Dermis blood vessel endothelial cell (primary cell): ENCODE data around the gene PREB. TPM values are rescaled to one million over a fixed set of nuclear protein-coding genes. Genes with fewer than 3 reads are reported as not detected.

Experiments
- DNase-seq: peaks from one replicate; pipeline ENCODE4 v3.0.0; 2010
- total RNA-seq: library from RNA; depleted of rRNA; stranded (reverse); fragments of >200 nt; gene quantifications from 2 replicates; pipeline ENCODE4 v1.2.3, GENCODE V29; 2014

PREB gene
- total RNA-seq, 1 donor from 2014 or later: 46.8 TPM

- DNase-seq: no peak
Observed at GRCh38 chr2:27152796-27153464, 18.5 kb upstream of the PREB start.

- DNase-seq: no peak
Observed at GRCh38 chr2:27152102-27152795, 17.8 kb upstream of the PREB start.

DNA sequence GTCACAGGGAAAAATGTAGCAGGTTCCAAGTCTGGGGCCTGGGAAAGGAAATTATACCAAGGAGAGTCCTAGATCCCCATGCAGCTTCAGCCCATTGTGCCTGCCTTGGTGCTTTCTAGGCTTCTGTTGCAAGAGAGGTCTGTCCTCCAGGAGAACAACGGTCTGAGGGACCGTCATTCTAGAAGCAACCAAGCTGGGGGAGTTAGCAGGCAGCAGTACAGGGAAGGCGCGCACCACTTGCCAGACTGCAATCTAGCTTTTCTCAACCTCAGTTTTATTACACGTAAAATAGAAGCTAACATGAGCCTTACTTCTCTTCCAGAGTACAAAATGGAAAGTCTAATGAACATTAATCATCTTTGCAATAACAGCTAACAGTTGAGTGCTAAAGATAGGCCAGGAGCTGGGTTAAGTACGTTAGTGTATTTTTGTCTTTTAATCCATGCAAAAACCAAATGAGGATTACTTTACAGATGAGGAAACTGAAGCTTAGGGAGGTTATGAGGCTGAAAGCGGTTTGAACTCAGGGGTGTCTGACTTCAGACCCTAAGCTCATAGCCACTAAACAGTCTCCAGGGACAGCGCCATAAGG is 16.3 kb upstream of the PREB start:
- DNase-seq: no peak

DNA sequence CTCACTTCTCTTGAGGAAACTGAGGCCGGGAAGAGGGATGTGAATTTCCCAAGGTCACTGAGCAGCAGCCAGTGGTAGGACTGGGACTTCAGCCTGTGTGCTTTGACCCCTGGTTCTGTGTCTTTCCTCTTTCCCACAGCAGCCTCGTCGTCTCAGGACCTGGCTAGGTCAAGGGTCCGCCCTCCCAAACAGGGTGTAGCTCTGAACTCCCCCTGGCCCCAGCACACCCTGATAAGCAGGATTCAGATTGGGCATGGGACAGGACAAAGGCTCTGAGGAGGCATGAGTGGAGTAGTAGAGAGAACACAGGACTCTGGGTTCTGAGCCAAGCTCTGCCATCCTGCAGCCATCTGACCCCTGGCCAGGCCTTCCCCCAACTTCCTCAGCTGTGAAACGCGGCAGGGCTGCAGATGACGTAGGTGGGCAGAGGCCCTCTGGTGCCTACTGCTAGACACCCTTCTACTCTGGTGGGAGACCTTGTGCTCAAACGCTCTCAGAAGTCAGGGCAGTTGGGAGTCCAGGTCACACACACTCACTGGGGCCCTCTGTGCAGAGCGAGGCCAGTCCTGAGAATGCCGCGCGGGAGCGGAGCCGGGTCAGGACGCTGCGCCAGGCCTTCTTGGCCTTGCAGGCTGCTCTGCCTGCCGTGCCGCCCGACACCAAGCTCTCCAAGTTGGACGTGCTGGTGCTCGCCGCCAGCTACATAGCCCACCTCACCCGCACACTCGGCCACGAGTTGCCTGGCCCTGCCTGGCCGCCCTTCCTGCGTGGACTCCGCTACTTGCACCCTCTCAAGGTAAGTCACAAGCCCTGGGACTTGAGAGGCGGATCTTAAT is 15.4 kb upstream of the PREB start:
- DNase-seq: no peak

GRCh38 chr2:27148801-27149439 is 14.5 kb upstream of the PREB start, which contains the start of gene TCF23:
TCF23 (plus strand) TSS chr2:27149004; CDS start chr2:27149134, 130 bp downstream.
- DNase-seq: no peak

DNA sequence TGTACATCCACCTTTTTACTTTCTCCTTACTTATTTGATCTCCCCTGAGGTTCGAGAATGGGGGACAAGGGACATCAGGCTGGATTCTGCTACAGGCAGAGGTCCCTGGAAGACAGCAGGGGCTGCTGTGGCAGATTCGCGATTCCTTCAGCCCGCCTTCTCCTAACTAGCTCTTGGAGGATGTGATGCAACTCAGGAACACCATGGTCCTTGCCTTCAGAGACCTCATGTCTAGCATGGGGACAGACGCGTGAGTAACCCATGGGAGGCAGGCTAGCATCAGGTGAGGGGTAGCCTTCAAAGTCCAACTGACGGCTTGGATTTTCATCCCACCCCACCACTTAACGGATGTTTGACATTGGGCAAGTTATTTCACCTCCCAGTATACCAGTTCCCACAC is 13.5 kb upstream of the PREB start:
- no peak for DNase-seq

DNA sequence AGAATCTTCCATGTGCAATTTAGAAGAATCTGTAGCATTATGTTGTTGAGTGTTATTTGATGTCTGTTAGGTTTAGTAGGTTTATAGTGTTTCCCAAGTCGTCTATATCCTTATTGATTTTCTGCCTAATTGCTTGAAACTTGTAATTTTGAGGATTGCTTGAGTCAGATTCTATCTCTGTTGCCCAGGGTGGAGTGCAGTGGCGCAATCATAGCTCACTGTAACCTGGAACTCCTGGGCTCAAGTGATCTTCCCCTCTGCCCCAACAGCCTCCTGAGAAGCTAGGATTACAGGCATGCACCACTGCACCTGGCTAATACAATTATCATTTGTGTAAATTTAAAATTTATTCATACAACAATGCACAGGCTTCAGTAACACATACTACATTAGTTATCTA is 11.2 kb upstream of the PREB start:
- no peak for DNase-seq

DNA sequence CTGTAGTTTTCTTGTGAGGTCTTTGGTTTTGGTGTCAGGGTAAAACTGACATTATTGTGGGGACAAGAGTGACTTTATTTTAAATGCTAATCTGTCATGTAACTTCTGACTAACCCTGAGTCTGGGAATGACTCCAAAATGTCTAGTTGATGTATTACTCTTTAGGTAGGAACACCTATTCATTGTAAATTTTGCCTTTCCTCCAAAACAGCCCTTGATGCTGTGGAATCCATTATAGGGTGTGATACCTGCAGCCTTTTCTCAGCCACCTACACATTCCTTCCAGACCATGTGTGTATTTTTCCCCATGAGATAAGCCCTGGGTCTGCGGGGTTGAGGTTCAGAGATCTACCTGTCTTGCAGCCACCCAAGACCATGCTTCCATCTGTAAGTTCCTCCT is 8.8 kb upstream of the PREB start:
- DNase-seq: no peak

DNA sequence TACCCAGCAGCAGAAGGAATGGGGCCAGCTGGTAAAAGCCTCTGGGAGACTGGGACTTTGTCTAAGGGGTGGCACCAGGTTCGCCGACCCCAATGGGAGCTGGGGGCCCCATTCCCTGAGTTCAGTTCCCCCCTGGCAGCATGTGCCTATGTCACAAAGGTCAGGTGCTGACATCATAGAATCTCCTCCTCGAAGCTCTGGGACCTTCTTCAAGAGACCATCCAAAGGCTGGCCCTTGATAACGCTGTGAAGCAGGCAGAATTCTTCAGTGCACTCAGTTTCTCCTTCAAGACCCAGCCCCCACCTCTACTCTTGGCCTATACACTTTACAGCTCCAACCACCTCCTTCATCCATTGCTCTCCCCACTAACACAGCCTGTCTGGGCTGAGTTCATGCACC is 4.9 kb upstream of the PREB start, which contains the start of gene PRR30:
Gene PRR30 (minus strand): TSS at position 101 of the 400 bp plus-strand sequence. CDS start 1,081 bp downstream, outside the sequence.
- no peak for DNase-seq

DNA sequence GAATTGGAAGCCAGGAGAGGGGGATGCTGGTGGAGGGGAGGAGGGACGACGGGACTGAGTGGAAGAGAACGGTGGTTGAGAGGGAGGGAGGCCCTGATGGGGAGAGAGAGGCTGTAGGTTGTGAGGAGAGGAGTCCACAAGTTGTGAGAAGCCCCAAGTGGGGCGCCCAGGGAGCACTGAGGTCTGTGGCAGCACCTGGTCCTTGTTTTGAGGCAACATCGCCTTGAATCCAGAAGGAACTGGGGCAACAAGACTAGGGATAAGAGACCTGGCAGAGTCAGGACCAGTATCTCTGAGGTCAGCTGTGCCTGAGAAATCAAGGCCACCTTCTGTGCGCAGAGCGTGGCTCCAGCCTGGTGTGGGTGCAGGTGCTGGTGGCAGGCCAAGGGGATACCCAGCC is 3.7 kb upstream of the PREB start:
- no peak for DNase-seq

DNA sequence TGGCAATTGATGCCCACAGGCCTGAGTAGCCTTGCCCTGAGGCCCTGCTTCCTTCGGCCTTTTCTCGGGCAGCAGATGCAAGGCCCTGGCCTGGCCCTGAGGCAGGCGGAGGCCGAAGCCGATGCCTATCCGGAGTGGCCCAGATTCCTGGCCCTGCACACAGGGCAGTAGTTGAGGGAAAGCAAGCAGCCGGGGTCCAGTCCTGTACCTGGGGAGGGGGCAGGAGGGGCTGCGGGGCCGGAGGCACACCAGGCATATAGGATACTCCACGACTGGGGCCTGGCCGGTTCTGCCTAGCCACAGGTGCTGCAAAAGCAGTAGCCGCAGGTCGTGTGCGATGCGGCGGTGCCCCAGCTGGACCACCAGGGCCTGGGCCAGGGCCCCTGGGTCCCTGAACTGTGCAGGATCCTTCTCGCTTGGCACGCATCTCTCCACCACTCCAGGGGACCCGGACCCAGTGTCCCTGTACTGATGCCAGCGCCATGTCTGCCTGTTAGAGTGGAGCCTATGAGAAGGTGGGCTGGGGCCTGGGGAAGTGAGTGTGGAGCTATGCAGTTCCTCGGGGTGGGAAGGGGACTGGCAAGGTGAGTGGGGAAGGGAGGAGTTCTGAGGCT is 3.0 kb upstream of the PREB start:
- no peak for DNase-seq

- no peak for DNase-seq
Observed at GRCh38 chr2:27136751-27137150, 2.3 kb upstream of the PREB start.

GRCh38 chr2:27135478-27135955 is 1.1 kb upstream of the PREB start:
- DNase-seq: no peak

- no peak for DNase-seq
Observed at GRCh38 chr2:27134781-27135477, 493 bp upstream of the PREB start.

GRCh38 chr2:27133195-27133875 is 1.1 kb downstream of the PREB start:
- DNase-seq: no peak

DNA sequence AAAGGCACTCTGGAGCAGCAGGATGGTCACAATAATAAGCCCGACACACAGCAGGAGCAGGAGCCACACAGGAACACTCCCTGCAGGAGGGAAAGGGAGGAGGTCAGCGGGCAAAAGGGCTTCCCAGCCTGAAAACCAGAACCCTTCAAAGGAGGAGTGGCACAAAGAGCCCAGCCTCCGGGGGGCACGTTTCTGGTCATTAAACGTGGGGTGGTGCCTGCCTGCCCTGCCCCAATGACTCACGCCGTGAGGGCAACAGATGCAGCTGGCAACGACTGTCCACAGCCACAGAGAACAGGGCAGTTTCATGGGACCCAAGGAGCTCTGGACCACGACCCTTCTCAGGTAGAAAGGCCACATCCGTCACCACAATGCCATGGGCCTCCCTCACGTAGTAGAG is 3.0 kb downstream of the PREB start:
- no peak for DNase-seq

- no peak for DNase-seq
Observed at GRCh38 chr2:27130396-27130795, 4.0 kb downstream of the PREB start.

DNA sequence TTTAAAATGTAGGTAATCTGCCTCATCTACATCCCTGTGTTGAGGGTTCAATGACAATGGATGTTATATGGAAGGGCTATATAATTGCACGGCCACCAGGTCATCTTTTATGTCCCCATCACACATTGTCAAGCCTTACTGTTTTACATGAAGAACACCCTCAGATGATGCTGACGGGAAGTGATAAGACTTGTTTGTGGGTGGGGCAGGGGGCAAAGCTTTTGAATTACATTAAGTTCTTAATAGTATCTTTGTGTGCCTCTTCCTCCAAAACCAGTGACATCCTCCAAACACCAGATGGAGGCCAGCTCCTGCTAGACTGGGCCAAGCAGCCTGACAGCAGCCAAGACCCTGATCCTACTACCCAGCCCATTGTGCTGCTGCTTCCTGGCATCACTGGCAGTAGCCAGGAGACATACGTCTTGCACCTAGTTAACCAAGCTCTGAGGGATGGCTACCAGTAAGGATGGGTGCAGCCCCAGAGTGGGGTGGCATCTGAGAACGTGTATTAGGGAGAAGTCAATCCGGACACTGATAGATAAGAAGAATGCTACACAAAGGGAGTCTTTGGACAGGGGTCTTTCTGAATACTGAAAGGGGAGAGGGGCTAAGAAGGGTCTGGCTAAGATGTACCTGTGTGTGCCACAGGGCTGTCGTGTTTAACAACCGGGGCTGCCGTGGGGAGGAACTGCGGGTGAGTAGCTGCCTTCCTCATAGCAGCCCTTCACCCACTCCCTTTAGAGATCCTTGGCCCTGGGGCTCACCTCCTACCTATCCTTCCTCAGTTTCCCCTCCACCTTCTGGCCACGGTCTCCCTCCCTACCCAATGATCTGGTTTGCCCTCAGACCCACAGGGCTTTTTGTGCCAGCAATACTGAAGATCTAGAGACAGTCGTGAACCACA is 5.5 kb downstream of the PREB start:
- DNase-seq: no peak

- no peak for DNase-seq
Observed at GRCh38 chr2:27127883-27128667, 6.4 kb downstream of the PREB start.
